HG03095 (cell line): Measurements from ENCODE around the gene EDEM3.

Experiments
- ATAC-seq: cut with Tn5 transposase; IDR thresholded peaks from one replicate; pipeline ENCODE4 v1.9.1; 2021; ENCODE audit warnings: moderate library complexity; ENCODE audit not compliant: unreplicated experiment

EDEM3 gene

GRCh38 chr1:184646178-184646701 is 108.4 kb downstream of the EDEM3 start:
- ATAC-seq, result no peak

- ATAC-seq, result no peak
These were observed 109.9 kb downstream of the EDEM3 start for GRCh38 chr1:184644771-184645170.

GRCh38 chr1:184643661-184644060 is 111.0 kb downstream of the EDEM3 start:
- no peak for ATAC-seq

GRCh38 chr1:184641894-184642293 is 112.8 kb downstream of the EDEM3 start:
- ATAC-seq, result no peak

DNA sequence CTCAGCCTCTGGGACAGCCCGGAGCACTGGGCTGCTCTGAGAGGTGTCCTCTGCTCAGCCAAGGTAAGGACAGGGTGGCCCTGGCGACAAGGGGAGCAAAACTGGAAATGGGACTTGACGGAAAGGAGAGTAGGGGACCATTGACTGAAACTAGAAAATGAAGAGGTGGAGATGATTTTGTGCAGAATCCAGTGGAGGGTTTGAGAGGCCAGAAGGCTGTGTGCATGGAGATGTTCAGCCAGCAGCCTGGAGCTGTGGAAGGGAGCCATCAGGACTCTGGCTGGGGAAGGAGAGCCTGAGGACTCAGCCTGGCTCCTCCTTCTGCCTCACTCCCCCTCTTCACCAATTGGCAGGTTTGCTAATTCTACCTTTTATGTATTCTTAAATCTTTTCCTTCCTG is 114.2 kb downstream of the EDEM3 start:
- no peak for ATAC-seq
